ENCODE measurements around the gene TCF4.

TCF4 gene

GRCh38 chr18:55427951-55428350 is 160.0 kb downstream of the TCF4 start:
- TF ChIP-seq, protein P1, sequence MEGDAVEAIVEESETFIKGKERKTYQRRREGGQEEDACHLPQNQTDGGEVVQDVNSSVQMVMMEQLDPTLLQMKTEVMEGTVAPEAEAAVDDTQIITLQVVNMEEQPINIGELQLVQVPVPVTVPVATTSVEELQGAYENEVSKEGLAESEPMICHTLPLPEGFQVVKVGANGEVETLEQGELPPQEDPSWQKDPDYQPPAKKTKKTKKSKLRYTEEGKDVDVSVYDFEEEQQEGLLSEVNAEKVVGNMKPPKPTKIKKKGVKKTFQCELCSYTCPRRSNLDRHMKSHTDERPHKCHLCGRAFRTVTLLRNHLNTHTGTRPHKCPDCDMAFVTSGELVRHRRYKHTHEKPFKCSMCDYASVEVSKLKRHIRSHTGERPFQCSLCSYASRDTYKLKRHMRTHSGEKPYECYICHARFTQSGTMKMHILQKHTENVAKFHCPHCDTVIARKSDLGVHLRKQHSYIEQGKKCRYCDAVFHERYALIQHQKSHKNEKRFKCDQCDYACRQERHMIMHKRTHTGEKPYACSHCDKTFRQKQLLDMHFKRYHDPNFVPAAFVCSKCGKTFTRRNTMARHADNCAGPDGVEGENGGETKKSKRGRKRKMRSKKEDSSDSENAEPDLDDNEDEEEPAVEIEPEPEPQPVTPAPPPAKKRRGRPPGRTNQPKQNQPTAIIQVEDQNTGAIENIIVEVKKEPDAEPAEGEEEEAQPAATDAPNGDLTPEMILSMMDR (conservative IDR thresholded peaks at IDR 0.05), result no peak
- H3K27ac ChIP-seq, result no peak overlapping the region

DNA sequence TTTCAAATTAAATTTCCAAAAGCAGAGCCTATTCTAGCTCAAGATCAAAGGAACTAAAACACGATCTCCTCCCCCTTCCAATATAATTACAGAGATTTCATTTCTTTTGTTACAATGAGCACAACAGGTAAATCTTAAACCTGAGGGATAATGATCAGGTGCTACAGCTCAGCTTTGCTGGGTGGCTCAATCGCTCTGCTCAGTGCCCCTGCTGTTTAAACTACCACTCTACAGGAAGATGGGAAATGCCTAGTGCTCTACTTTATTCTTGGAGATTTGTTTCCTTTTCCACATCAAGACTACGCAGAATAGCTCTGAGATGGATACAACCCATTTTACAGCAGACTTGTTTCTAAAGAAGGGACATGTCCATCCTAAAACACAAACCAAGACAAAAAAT is 162.3 kb downstream of the TCF4 start:
- H3K27ac ChIP-seq, result no peak overlapping the region
- TF ChIP-seq, protein P1 (conservative IDR thresholded peaks at IDR 0.05), result no peak

- H3K27ac ChIP-seq, result no peak overlapping the region
- TF ChIP-seq, protein P1 (conservative IDR thresholded peaks at IDR 0.05), result no peak
Observed at GRCh38 chr18:55422456-55423180, 165.4 kb downstream of the TCF4 start.

DNA sequence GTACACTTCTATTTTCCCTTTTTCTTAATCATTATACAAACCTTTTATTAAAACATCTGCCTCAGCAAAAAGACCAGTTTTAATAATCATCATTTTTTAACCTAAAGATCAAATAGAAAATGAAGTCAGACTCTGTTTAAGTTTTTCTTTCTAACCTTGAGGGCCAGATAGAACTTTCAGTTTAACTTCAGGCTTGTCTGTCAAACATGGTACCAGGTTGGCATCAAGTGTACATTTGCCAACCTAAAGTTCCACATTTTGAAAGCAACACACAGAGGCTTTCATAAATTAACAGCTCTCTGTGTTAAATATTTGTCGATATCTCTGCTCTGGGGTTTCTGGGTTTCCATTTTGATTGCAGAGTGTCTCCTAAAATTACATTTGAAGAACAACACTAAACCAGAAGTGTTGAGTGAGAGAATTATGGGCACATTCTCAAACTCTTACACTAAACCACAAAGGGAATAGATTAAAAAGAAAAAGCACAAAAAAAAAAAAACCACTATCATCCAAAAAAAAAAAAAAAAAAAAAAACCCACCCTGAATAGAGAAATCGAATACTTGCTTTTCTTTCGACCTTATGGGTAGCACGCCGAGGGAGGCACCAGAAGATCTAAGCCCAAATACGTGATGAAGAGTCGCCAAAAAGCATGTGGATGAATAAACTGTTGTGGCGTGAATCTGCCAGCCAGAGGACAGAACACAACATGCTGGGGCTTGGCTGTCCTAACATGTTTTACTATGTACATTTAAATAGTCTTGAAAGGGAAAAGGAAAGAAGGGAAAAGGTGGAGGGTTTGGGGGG is 166.2 kb downstream of the TCF4 start:
- H3K27ac ChIP-seq, result no peak overlapping the region
- TF ChIP-seq, protein P1 (conservative IDR thresholded peaks at IDR 0.05), result no peak

DNA sequence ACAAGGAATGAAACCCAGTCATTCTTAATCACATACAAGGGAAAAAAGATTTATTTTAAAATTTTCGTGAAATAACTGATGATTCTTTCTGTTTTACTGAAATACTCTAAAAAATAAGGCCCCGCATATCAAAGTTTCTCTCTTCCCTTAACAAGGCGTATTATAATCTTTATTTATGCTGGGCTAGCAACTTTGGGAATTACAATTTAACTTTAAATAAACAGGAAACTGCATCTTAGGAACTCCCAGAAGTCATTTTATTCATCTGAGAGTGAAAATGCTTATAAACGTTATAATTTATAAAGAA is 166.7 kb downstream of the TCF4 start:
- H3K27ac ChIP-seq, result no peak overlapping the region
- TF ChIP-seq, protein P1 (conservative IDR thresholded peaks at IDR 0.05), result no peak

DNA sequence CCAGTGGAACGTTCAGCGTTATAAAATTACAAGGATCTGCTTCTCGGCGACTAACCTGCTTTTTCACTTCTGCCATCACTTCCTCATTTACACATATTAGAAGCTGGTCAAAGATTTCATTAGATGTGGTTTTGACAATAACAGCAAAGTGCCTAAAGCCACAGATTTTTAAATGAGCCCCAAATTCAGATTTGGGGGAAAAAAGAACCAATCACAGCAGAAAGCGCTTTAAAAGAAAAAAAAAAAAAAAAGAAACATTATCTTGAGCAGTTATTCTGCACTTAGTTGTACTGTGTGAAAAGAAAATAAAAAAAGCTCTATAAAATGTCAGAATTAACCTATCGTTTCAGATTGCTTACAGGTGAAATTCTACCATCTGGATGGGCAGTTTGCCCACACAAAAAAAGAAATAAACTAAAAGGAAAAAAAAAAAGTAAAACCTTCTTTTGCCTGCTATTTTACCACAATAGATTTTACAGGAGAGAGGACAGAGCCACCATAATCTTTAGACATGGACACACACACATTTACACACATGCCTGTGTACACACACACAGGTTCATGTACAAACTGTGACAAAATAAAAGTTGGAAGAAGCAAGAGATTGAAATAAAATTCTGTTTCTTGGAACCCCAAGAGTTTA is 167.2 kb downstream of the TCF4 start:
- no peak overlapping the region for H3K27ac ChIP-seq
- TF ChIP-seq, protein P1 (conservative IDR thresholded peaks at IDR 0.05), result no peak

- TF ChIP-seq, protein P1 (conservative IDR thresholded peaks at IDR 0.05), result no peak
- no peak overlapping the region for H3K27ac ChIP-seq
Observed at GRCh38 chr18:55419947-55420664, 167.9 kb downstream of the TCF4 start.
